ENCODE data around the gene ARCN1. TPM values are rescaled to one million over a fixed set of nuclear protein-coding genes. Genes with fewer than 3 reads are reported as not detected.

Gene ARCN1
- total and polyA plus RNA-seq, 9 of the 15 experiments (the other 6 are each of a cell fraction or from before 2014, with no cell fraction given): 30.0 to 224 (median 76.4) TPM

- TF ChIP-seq FUS (optimal IDR thresholded peaks at IDR 0.05; ENCODE audit: low read depth, low read length) (peak; percentile 43), TAF9B (IDR thresholded peaks at IDR 0.05; ENCODE audit: partially characterized antibody) (no peak), ZNF41 (CRISPR knock-in tag; conservative IDR thresholded peaks at IDR 0.05) (0 out of 2 replicates have a peak, but pooled peaks have one; percentile 27), NRF1 (conservative IDR thresholded peaks at IDR 0.05 in 1 of 2, IDR thresholded peaks at IDR 0.05 in 1 of 2) (peak; percentile 81 to 83), ZNF282 (CRISPR knock-in tag; IDR thresholded peaks at IDR 0.05) (peak; percentile 88; the same call in 1 of the 2 replicates), TEAD2 (tag; IDR thresholded peaks at IDR 0.05) (no peak), ZBTB43 (CRISPR knock-in tag; IDR thresholded peaks at IDR 0.05) (peak; percentile 89; the same call in 1 of the 2 replicates), FIP1L1 (IDR thresholded peaks at IDR 0.05; ENCODE audit: low read depth, low read length, poor library complexity, severe bottlenecking) (peak; percentile 22), STAT6 (CRISPR knock-in tag; IDR thresholded peaks at IDR 0.05) (no peak), ASH1L (IDR thresholded peaks at IDR 0.05; ENCODE audit: borderline replicate concordance, low read depth, partially characterized antibody) (peak; percentile 42), ZNF785 (CRISPR knock-in tag; IDR thresholded peaks at IDR 0.05) (no peak), HMGXB4 (CRISPR knock-in tag; IDR thresholded peaks at IDR 0.05) (no peak), JUNB (CRISPR knock-in tag; conservative IDR thresholded peaks at IDR 0.05) (peak; percentile 20; the same call in 1 of the 2 replicates)
- TF ChIP-seq, protein P1, sequence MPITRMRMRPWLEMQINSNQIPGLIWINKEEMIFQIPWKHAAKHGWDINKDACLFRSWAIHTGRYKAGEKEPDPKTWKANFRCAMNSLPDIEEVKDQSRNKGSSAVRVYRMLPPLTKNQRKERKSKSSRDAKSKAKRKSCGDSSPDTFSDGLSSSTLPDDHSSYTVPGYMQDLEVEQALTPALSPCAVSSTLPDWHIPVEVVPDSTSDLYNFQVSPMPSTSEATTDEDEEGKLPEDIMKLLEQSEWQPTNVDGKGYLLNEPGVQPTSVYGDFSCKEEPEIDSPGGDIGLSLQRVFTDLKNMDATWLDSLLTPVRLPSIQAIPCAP (CRISPR knock-in tag; IDR thresholded peaks at IDR 0.05; ENCODE audit: borderline replicate concordance): peak; percentile 81; the same call in 1 of the 2 replicates
- TF ChIP-seq, protein P2, sequence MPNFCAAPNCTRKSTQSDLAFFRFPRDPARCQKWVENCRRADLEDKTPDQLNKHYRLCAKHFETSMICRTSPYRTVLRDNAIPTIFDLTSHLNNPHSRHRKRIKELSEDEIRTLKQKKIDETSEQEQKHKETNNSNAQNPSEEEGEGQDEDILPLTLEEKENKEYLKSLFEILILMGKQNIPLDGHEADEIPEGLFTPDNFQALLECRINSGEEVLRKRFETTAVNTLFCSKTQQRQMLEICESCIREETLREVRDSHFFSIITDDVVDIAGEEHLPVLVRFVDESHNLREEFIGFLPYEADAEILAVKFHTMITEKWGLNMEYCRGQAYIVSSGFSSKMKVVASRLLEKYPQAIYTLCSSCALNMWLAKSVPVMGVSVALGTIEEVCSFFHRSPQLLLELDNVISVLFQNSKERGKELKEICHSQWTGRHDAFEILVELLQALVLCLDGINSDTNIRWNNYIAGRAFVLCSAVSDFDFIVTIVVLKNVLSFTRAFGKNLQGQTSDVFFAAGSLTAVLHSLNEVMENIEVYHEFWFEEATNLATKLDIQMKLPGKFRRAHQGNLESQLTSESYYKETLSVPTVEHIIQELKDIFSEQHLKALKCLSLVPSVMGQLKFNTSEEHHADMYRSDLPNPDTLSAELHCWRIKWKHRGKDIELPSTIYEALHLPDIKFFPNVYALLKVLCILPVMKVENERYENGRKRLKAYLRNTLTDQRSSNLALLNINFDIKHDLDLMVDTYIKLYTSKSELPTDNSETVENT (CRISPR knock-in tag; IDR thresholded peaks at IDR 0.05): no peak
Observed at GRCh38 chr11:118608360-118609227, 36.4 kb downstream of the ARCN1 start (continued).

All from K562 (cell line).